Gastroesophageal sphincter (tissue), 3 donors: ENCODE data around the gene SPECC1L.

ENCODE experiments used
- POLR2A ChIP-seq, 2 donors: fragments of 450-650 bp; IDR thresholded peaks; one replicate each; pipeline ENCODE4 v1.6.1; 2017; ENCODE audit warnings: antibody characterized with exemption in 2 of 2, mild to moderate bottlenecking in 2 of 2, moderate library complexity in 1 of 2
- TF ChIP-seq, protein P1 (sequence below), 4 experiments: fragments of 200-600 bp in 2 of 4; fragments of 450-650 bp in 2 of 4; sonication (generic) in 1 of 4; IDR thresholded peaks; one replicate each; pipeline ENCODE4 v1.5.1; 2017 to 2019; ENCODE audit warnings: antibody characterized with exemption in 4 of 4, mild to moderate bottlenecking in 2 of 4, moderate library complexity in 2 of 4

DNA sequence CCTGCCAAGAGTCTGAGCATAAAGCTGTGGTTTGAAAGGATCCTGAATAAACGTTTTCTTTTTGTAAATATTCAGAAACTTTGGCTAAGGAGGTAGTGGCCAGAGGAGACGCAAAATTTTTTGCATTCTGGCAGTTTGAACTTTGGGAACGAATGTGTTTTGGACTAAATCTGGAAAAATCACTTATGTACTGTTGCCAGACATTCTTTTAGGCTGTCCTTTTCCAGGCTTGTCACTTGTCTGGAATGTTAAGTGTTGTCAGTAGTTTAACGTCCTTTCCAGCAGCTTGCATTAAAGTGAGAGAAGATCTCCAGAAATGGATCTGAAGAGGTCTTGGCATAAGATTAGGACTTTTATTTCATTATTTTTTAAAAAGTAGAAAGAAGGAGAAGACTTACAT lies 18.5 kb downstream of the SPECC1L start:
- TF ChIP-seq POLR2A (IDR thresholded peaks at IDR 0.05): no peak
- TF ChIP-seq, protein P1, sequence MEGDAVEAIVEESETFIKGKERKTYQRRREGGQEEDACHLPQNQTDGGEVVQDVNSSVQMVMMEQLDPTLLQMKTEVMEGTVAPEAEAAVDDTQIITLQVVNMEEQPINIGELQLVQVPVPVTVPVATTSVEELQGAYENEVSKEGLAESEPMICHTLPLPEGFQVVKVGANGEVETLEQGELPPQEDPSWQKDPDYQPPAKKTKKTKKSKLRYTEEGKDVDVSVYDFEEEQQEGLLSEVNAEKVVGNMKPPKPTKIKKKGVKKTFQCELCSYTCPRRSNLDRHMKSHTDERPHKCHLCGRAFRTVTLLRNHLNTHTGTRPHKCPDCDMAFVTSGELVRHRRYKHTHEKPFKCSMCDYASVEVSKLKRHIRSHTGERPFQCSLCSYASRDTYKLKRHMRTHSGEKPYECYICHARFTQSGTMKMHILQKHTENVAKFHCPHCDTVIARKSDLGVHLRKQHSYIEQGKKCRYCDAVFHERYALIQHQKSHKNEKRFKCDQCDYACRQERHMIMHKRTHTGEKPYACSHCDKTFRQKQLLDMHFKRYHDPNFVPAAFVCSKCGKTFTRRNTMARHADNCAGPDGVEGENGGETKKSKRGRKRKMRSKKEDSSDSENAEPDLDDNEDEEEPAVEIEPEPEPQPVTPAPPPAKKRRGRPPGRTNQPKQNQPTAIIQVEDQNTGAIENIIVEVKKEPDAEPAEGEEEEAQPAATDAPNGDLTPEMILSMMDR (IDR thresholded peaks at IDR 0.05): no peak
